Endodermal cell (in vitro differentiated cells): ENCODE results near the gene AUTS2. TPM values are rescaled to one million over a fixed set of nuclear protein-coding genes. Genes with fewer than 3 reads are reported as not detected.
A peak's percentile ranks its signal among the peaks of the same experiment; 100 is the strongest.

Source experiments
- DNase-seq: peaks from one replicate; pipeline ENCODE4 v3.0.0-alpha.2; 2017
- H3K27ac ChIP-seq: 2 replicates; pipeline ENCODE4 v1.5.1; 2013; ENCODE audit warnings: mild to moderate bottlenecking, low read depth, low read length, moderate library complexity
- H3K27me3 ChIP-seq: 2 replicates; pipeline ENCODE4 v1.6.1; 2013; ENCODE audit warnings: mild to moderate bottlenecking, low read length, moderate library complexity; ENCODE audit not compliant: insufficient read depth, control insufficient read depth, poor library complexity, severe bottlenecking
- H3K36me3 ChIP-seq: 2 replicates; pipeline ENCODE4 v1.7.0; 2013; ENCODE audit warnings: mild to moderate bottlenecking, low read length, moderate library complexity; ENCODE audit not compliant: control insufficient read depth, insufficient read depth
- H3K4me1 ChIP-seq: one replicate; pipeline ENCODE4 v1.7.0; 2013; ENCODE audit warnings: low read length; ENCODE audit not compliant: control insufficient read depth, insufficient read depth
- H3K4me3 ChIP-seq: 2 replicates; pipeline ENCODE4 v1.5.1; 2013; ENCODE audit warnings: mild to moderate bottlenecking, low read length, moderate library complexity
- H3K9ac ChIP-seq: 2 replicates; pipeline ENCODE4 v1.6.1; 2013; ENCODE audit warnings: mild to moderate bottlenecking, low read length, moderate library complexity; ENCODE audit not compliant: poor library complexity, severe bottlenecking; ENCODE audit errors: extremely low read depth
- H3K9me3 ChIP-seq: 2 replicates; pipeline ENCODE4 v1.6.1; 2013; ENCODE audit warnings: mild to moderate bottlenecking, low read length, moderate library complexity; ENCODE audit not compliant: control insufficient read depth
- H3K27ac Mint-ChIP-seq: 2 replicates; pipeline ENCODE4 v1.8.0; 2020; ENCODE audit warnings: mixed read lengths
- H3K27me3 Mint-ChIP-seq: 2 replicates; pipeline ENCODE4 v1.8.0; 2021; ENCODE audit warnings: mild to moderate bottlenecking, mixed read lengths; ENCODE audit not compliant: insufficient read depth
- H3K36me3 Mint-ChIP-seq: 2 replicates; pipeline ENCODE4 v1.8.0; 2020; ENCODE audit warnings: low read depth, mixed read lengths
- H3K4me1 Mint-ChIP-seq: 2 replicates; pipeline ENCODE4 v1.8.0; 2020; ENCODE audit warnings: mixed read lengths
- H3K4me3 Mint-ChIP-seq: 2 replicates; pipeline ENCODE4 v1.8.0; 2020; ENCODE audit warnings: mild to moderate bottlenecking, moderate library complexity, mixed read lengths
- H3K9me3 Mint-ChIP-seq: 2 replicates; pipeline ENCODE4 v1.8.0; 2020; ENCODE audit warnings: mild to moderate bottlenecking, mixed read lengths
- CTCF ChIP-seq: fragments of 200-600 bp; sonication (generic); conservative IDR thresholded peaks from 2 replicates; pipeline ENCODE4 v1.5.0; 2021; ENCODE audit warnings: antibody characterized with exemption, mild to moderate bottlenecking
- WGBS, 2 experiments: methylation state at CpG; one replicate each; pipeline versions ENCODE4 v1.1.5 to v1.1.7; 2013; ENCODE audit warnings: missing lambda C conversion rate in 2 of 2, mixed read lengths in 1 of 2; ENCODE audit not compliant: insufficient coverage in 1 of 2, insufficient read length in 1 of 2; 5-methylcytosine and 5-hydroxymethylcytosine counted together
- total RNA-seq, 2 donors: library from RNA; stranded (reverse); fragmentation: NEBNext Ultra II Directional in 1 of 2; extraction: Animal tissue kit (Norgen Biotek cat#: 25700) in 1 of 2; gene quantifications; 2 replicates in 1 of 2; 3 replicates in 1 of 2; pipeline ENCODE4 v1.2.1, GENCODE V29; 2021

Gene AUTS2
- total RNA-seq, 2 donors from 2014 or later = 76.8 to 106 TPM

GRCh38 chr7:70693321-70693685 lies 1095.0 kb downstream of the AUTS2 start:
- 51 to 52% methylated on average over 4 to 9 of the region's 9 CpGs for WGBS, 2 experiments

GRCh38 chr7:70693686-70694433 lies 1095.6 kb downstream of the AUTS2 start:
- Histone ChIP-seq H3K9ac (peak overlapping the region; percentile 89), H3K4me1 (peaks cover 2% of the 10 kb centered on the region), H3K27ac (peak overlapping the region; percentile 92), H3K9me3 (no peaks in the 10 kb centered on the region), H3K36me3 (peaks cover 7% of the 10 kb centered on the region), H3K4me3 (peak overlapping the region; percentile 36), H3K27me3 (peaks cover 33% of the 10 kb centered on the region)
- peak; percentile 64 for TF ChIP-seq CTCF
- Mint-ChIP-seq H3K9me3 (no peaks in the 10 kb centered on the region), H3K36me3 (peaks cover 3% of the 10 kb centered on the region), H3K4me3 (peak overlapping the region; percentile 78), H3K27ac (no peak overlapping the region), H3K27me3 (peaks cover 81% of the 10 kb centered on the region), H3K4me1 (peaks cover 23% of the 10 kb centered on the region)
- 0 to 3% methylated on average over 5 to 101 of the region's 101 CpGs for WGBS, 2 experiments
- DNase-seq = peak; percentile 89

More at GRCh38 chr7:70693321-70693685, 1095.0 kb downstream of the AUTS2 start:
- Mint-ChIP-seq H3K9me3 (no peaks in the 10 kb centered on the region), H3K27me3 (peaks cover 81% of the 10 kb centered on the region), H3K4me3 (peak overlapping the region; percentile 78), H3K27ac (no peak overlapping the region), H3K4me1 (peaks cover 23% of the 10 kb centered on the region), H3K36me3 (peaks cover 4% of the 10 kb centered on the region)
- Histone ChIP-seq H3K9ac (no peak overlapping the region), H3K4me3 (peak overlapping the region; percentile 36), H3K27ac (peak overlapping the region; percentile 92), H3K9me3 (no peaks in the 10 kb centered on the region), H3K36me3 (peaks cover 1% of the 10 kb centered on the region), H3K4me1 (no peaks in the 10 kb centered on the region), H3K27me3 (peaks cover 33% of the 10 kb centered on the region)
- no peak for TF ChIP-seq CTCF
- DNase-seq = no peak

GRCh38 chr7:70694434-70694970 lies 1096.2 kb downstream of the AUTS2 start:
- WGBS, 2 experiments = 0% methylated on average over 9 to 80 of the region's 80 CpGs
- no peak for TF ChIP-seq CTCF
- H3K9me3 ChIP-seq = no peaks in the 10 kb centered on the region
- peaks cover 3% of the 10 kb centered on the region for H3K36me3 Mint-ChIP-seq
- H3K36me3 ChIP-seq = peaks cover 13% of the 10 kb centered on the region
- peak overlapping the region; percentile 89 for H3K9ac ChIP-seq
- peaks cover 80% of the 10 kb centered on the region for H3K27me3 Mint-ChIP-seq
- peaks cover 23% of the 10 kb centered on the region for H3K4me1 Mint-ChIP-seq
- H3K4me3 ChIP-seq = peak overlapping the region; percentile 96
- H3K27ac ChIP-seq = peak overlapping the region; percentile 92
- no peaks in the 10 kb centered on the region for H3K9me3 Mint-ChIP-seq
- H3K4me1 ChIP-seq = peaks cover 6% of the 10 kb centered on the region
- H3K27me3 ChIP-seq = peaks cover 33% of the 10 kb centered on the region
- peak overlapping the region; percentile 78 for H3K4me3 Mint-ChIP-seq
- H3K27ac Mint-ChIP-seq = peak overlapping the region; percentile 93
- peak; percentile 80 for DNase-seq
